ENCODE data around the gene ATP2B3. TPM values are rescaled to one million over a fixed set of nuclear protein-coding genes. Genes with fewer than 3 reads are reported as not detected.
A peak's percentile ranks its signal among the peaks of the same experiment; 100 is the strongest.

Gene ATP2B3
- total RNA-seq = not detected

DNA sequence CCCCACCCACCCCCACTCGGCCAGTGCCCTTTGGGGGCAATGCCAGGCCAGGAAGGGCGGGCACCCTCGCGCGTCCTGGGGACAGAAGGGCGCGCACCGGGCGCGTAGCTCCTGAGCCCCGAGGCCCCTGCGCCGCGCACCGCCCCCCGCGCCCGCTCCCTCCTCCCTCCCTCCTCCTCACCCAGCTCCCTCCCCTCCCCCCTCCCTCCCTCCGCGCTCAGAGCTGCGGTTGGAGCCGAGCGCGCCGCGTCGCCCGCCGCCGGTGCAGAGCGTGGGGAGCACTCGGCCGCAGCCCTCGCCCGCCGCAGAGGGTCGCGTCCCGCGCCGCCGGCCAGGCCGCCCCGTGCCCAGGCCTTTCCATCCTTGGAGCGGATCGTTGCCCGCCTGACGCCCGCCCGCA lies at the start of gene ATP2B3:
ATP2B3 (plus strand) TSS at position 220 of the 400 bp plus-strand sequence. CDS start 18,606 bp downstream, outside the sequence.
- WGBS = no CpG with 5 or more reads among the region's 50 CpGs
- no peak for TF ChIP-seq POLR2A (IDR thresholded peaks at IDR 0.05)
- TF ChIP-seq, protein P1, sequence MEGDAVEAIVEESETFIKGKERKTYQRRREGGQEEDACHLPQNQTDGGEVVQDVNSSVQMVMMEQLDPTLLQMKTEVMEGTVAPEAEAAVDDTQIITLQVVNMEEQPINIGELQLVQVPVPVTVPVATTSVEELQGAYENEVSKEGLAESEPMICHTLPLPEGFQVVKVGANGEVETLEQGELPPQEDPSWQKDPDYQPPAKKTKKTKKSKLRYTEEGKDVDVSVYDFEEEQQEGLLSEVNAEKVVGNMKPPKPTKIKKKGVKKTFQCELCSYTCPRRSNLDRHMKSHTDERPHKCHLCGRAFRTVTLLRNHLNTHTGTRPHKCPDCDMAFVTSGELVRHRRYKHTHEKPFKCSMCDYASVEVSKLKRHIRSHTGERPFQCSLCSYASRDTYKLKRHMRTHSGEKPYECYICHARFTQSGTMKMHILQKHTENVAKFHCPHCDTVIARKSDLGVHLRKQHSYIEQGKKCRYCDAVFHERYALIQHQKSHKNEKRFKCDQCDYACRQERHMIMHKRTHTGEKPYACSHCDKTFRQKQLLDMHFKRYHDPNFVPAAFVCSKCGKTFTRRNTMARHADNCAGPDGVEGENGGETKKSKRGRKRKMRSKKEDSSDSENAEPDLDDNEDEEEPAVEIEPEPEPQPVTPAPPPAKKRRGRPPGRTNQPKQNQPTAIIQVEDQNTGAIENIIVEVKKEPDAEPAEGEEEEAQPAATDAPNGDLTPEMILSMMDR (IDR thresholded peaks at IDR 0.05) = no peak
- no peak for TF ChIP-seq POLR2AphosphoS5 (IDR thresholded peaks at IDR 0.05)
- TF ChIP-seq EP300 (IDR thresholded peaks at IDR 0.05) = no peak
- no peak for DNase-seq (ENCODE audit: low spot score in 2 of 2)
- no peaks in the 10 kb centered on the region for H3K36me3 ChIP-seq
- no peak within 1 kb of the TSS for H3K4me3 ChIP-seq
- peaks cover 42% of the 10 kb centered on the region for H3K27me3 ChIP-seq
- H3K9me3 ChIP-seq = no peaks in the 10 kb centered on the region
- H3K4me1 ChIP-seq = peaks cover 11% of the 10 kb centered on the region
- H3K27ac ChIP-seq = no peak within 1 kb of the TSS

DNA sequence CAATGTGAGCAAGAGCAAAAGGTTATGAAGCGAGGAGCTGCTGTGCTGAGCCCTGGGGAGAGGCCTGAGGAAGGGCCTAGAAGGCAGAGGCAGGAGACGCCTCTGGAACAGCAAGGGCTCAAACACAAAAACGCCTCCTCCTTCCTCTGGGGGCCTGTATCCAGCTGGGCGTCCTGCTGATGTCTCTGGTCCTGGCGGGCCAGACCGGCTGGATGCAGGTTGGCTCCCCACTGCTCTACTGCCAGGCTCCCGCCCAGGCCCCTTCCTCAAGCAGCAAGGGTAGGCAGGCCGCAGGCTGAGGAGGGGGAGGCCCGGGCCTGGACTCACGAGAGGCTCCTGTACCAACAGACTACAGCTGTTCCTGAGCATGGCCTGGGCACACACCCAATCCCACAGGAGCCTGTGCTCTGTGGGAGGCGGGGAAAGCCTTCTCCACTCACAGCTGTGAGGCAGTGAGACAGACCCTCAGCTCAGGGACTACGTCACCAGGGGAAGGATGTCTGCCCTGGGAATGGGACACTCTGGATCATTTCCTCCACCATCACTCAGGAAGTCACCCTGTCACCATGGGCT lies 49.3 kb upstream of the ATP2B3 start:
- 80% methylated on average over 9 of the region's 12 CpGs for WGBS
- no peak overlapping the region for H3K4me3 ChIP-seq
- DNase-seq (ENCODE audit: low spot score in 2 of 2) = no peak
- no peaks in the 10 kb centered on the region for H3K9me3 ChIP-seq
- peaks cover 3% of the 10 kb centered on the region for H3K36me3 ChIP-seq
- no peak overlapping the region for H3K27ac ChIP-seq
- TF ChIP-seq, protein P1 (IDR thresholded peaks at IDR 0.05) = no peak
- TF ChIP-seq EP300 (IDR thresholded peaks at IDR 0.05) (no peak), POLR2AphosphoS5 (IDR thresholded peaks at IDR 0.05) (no peak), POLR2A (IDR thresholded peaks at IDR 0.05) (no peak)
- H3K27me3 ChIP-seq = no peaks in the 10 kb centered on the region
- H3K4me1 ChIP-seq = peaks cover 12% of the 10 kb centered on the region

DNA sequence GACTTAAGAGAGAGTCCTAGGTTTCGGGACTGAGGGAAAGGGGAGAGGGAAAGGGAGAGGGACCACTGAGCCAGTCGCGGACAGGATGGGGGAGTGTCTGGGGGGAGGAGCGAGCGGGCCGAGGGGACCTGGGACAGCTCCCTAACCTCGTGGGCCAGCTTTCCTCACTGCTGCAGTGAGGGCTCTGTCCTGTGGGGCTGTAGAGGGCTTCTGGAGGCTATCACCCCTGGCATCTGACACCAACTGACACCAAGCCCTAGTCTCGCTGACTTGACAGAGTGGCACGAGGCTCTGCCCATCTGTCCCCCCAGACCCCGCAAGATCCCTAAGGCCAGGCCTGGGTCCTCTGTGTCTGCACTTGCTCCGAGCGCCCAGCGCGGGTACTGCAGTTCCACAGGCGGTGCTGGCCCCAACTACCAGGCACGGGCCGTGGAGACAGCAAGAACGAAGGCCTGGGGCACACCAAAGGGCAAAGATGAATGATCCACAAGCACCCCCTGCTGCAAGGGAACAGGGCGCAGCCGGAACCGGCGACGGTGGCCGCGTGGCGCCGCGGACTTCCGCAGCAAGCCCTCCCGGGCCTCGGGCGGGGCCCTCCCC lies 47.5 kb upstream of the ATP2B3 start:
- Histone ChIP-seq H3K4me3 (peak overlapping the region; percentile 56), H3K9me3 (no peaks in the 10 kb centered on the region), H3K27ac (peak overlapping the region; percentile 62), H3K36me3 (no peaks in the 10 kb centered on the region), H3K4me1 (peaks cover 19% of the 10 kb centered on the region), H3K27me3 (no peaks in the 10 kb centered on the region)
- WGBS = 33% methylated on average over 15 of the region's 32 CpGs
- TF ChIP-seq, protein P1 (IDR thresholded peaks at IDR 0.05) = no peak
- TF ChIP-seq POLR2A (IDR thresholded peaks at IDR 0.05) = no peak
- TF ChIP-seq EP300 (IDR thresholded peaks at IDR 0.05) = no peak
- no peak for TF ChIP-seq POLR2AphosphoS5 (IDR thresholded peaks at IDR 0.05)
- no peak for DNase-seq (ENCODE audit: low spot score in 2 of 2)

DNA sequence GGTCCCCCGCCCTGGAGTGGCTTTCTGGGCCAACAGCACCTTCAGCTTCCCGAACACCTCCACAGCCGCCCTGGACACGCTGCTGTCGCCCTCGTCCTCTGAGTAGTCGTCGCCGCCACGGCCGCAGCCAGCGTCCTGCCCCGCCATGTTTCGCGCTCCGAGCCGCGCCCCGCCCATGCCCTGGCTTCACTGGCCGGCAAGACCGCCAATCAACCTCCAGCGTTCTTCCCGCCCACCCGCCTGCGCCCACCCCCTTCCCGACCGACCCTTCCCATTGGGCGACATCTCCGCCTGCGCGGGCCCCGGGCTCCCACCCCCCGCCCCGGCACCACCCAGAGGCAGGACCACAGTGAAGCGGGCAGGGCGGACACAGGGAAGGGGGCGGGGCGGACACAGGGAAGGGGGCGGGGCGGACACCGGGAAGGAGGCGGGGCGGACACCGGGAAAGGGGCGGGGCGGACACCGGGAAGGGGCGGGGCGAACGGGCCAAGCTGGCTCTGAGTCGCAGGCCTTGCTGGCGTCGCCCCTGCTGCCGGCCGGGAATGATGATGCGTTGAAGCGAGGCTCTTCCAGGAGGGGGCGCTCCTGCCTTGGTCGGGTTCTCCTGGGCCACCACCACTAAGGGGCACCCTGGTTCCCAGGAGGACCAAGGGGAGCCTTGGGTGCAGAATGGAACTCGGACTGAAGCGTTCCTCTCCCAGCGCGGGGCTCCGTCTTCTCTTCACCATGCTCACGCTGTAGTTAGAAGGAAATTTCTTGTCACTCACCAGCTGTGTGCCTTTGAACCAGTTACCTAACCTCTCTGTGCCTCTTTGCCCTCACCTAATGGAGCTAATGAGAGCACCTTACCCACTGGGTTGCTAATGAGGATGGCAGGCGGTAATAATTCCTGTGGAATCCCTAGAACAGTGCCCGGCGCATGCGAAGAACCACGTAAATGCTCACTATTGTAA lies 46.8 kb upstream of the ATP2B3 start, which contains the start of gene HAUS7:
HAUS7 (minus strand) TSS at position 166 of the 953 bp plus-strand sequence; CDS start at position 147, 19 bp downstream.
- no peak for TF ChIP-seq EP300 (IDR thresholded peaks at IDR 0.05)
- TF ChIP-seq POLR2AphosphoS5 (IDR thresholded peaks at IDR 0.05) = no peak
- TF ChIP-seq, protein P1 (IDR thresholded peaks at IDR 0.05) = peak; percentile 36 to 70
- no peaks in the 10 kb centered on the region for H3K9me3 ChIP-seq

More for the DNA sequence above, 46.8 kb upstream of the ATP2B3 start, which contains the start of gene HAUS7:
- WGBS = 37% methylated on average over 44 of the region's 70 CpGs
- Histone ChIP-seq H3K27me3 (no peaks in the 10 kb centered on the region), H3K36me3 (no peaks in the 10 kb centered on the region), H3K4me1 (peaks cover 26% of the 10 kb centered on the region), H3K27ac (peak within 1 kb of the TSS; percentile 62), H3K4me3 (peak within 1 kb of the TSS; percentile 56)
- peak; percentile 91 to 93 for DNase-seq (ENCODE audit: low spot score in 2 of 2)

All from suprapubic skin (tissue), 4 donors.